Activated CD4-positive, CD25-positive, alpha-beta regulatory T cell treated with anti-CD3 and anti-CD28 coated beads, Interleukin-2, amount 50 U/mL, for 24 hours (primary cell): ENCODE data around the gene MICB.
A peak's percentile ranks its signal among the peaks of the same experiment; 100 is the strongest.
"Not testable (repeated sequence)": the region's sequence is repeated elsewhere in the genome, so short reads cannot be mapped to it uniquely, and the experiment has no call there.

Source experiments
- ATAC-seq, 2 donors: fragments of 150-1000 bp; cut with Tn5 transposase; one replicate each; pipeline ENCODE4 v1.10.0; 2021; ENCODE audit warnings: mild to moderate bottlenecking in 1 of 2, moderate library complexity in 1 of 2

The MICB gene

DNA sequence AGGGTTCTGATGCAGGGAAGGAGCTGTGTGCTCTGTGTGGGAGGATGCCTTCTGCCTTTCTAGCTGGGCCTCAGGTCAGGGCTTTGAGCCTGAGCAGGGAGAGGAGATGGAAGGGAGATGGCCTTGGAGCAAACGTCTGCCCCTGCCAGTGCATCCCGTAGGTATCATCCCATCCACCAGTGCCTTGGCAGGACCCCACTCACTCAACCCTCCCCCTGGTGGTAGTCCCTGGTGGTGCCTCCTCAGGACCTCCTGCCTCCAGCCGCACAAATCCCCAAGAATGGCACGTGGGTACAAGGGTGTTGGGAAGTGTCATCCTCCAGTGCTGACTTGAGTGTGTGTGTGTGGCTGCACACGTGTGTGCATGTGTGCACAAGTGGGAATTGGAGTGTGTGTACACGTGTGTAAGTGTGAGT lies 23.1 kb upstream of the MICB start:
- no peak for ATAC-seq

DNA sequence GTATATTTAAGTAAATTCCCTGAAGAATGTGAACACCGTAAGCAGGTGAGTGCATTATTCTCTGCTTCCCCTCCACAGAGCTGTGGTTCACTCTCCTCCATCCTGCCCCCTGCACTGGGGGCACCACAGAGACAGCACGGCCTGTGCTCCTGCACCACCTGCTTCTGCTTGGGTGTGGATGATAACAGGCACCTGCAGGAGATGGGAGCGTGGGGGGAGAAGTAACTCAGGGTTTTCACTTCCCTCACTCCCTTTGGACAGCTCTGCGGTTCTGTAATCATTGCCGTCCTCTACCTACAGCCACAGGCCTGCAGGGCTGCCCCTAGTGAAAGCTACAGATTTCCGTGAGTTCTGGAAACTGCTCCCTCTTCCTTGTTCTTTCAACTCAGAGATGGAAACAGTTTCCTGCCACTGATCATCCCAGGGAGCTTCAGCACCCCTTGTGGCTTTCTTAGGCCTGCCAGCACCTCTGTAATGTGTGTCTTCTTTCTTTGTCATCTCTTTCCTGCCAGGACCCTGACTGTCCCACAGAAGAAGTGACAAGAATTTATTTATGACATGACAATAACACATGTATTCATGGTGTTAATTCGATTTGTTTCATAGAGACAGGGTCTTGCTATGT lies 21.3 kb upstream of the MICB start:
- ATAC-seq: no peak

DNA sequence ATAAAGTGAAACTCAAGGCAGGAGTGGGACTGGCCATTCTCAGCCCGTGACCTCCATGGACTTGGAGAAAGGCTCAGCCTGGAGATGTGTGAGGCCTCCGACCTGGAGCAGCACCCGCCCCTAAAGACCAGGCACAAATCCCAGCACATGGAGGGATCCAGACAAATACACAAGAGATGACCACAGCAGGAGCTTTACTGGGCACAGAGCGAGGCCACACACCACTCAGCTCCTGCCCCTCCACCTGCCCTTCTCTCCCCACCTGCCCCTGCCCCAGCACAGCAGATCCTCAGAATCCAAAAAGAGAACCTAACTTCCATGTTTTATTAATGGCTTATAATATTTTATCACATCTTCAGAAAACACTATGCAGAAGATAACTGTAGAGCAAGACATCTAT lies 20.4 kb upstream of the MICB start:
- ATAC-seq: no peak

DNA sequence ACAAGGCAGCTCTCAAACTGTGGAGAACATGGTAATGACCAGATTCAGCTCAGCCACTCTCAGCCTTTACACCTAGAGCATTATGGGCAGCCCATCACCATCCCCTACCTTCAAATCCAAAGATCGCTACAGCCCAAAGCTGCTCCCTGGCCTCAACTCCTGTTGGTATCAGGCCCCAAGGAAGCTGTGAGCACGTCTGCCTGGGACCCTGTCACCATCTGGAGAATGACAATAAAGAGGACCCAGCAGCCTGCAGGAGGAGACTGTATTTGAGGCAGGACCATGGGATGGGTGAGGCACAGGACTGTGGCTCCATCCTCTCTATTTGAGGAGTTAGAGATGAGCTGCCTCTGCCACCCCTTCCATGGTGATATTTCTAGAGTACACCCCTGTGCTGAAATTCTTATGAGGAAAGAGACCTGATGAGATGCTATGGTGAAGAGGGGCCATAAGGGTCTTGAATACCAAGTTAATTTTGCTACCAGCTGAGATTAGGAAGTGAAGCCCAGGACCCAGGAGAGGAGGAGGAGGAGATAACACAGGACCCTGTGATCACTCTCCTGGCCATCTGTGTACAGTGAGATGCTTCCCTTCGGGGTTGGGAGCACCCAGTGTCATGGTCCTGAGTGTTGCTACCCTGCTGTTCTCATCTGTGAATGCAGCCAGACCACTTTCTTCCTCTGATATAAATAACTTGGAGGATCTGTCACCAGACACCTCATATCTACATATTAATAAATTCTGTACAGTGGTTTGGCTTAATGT lies 19.6 kb upstream of the MICB start:
- ATAC-seq: no peak

DNA sequence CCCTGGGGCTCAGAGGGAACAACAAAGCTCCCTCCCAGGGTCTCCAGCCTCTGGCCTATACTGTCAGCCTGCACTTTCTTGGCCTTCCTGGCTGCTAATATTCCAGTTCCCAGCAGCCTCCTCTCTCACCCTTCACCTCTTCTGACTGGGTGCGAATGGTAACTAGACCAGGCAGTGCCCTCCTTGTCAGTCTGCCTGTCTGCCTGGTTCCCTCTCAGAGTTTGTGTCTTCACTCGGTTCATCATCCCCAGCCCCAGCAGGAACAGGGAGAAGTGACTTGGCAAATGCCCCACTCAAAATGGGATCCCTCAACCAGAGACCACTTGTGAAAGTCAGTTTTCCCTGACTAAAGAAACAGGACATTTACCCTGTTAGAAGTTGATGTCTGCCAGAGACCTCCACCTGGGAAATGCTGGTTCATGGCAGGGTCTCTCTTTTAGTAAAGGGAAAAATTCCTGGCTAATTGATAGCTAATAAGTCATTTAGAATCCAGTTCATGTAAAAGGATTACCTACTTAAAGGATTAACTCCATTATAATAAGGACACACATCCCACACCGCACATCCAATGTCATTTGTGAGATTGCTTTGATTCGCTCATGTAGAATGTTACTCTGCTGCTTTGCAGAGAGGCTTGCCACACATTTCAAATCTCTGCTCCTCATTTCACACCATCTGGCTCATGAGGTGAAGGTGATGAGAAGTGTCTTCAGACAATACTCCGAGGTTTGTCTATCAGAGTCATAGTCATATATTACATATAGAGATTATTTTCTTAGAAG lies 18.6 kb upstream of the MICB start:
- no peak for ATAC-seq

DNA sequence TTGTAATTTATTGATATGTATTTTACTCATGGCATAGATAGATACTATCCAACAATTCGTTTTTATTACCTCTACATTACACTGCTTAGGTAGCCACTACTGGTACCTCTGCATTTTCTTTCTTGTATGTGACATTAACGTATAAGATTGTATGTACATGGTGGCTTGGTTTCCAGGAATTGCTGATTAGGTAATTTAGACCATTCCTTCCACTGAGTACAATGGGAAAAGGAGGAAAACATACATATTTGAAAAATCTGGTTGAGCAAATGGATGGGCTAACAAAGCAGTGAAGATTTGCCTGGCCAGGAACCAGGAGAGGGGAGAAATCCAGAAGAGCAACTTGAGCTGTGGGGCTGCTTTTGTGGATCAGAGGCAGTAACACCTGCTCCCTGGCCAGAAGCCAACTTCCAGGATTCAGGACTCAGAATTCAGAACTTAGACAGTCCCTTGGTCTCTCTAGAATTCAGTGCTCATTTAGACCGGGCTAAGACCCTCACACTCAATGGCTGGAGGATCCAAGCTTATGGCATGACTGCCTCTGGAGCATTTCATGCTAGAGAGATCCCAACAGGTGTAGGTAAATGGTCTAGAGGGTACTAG lies 17.9 kb upstream of the MICB start:
- no peak for ATAC-seq

DNA sequence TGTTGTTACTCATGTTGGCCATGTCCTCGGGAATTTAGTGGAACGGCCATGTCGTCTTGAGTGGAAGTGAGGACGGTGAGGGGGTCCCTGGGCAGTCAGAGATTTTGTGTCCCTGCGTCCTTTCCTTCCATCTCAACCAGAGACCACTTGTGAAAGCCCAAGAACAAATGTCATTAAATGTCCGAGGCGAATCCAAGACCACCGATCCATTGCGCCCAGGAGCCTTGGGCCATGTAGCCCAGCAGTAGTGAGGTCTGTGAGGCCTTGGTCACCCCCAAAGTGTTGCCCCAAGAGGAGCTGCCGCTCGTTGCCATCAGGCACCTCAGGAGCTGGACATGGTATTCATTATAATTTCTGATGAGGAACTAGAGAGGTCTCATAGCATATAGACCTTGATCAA lies 17.4 kb upstream of the MICB start:
- ATAC-seq: no peak

DNA sequence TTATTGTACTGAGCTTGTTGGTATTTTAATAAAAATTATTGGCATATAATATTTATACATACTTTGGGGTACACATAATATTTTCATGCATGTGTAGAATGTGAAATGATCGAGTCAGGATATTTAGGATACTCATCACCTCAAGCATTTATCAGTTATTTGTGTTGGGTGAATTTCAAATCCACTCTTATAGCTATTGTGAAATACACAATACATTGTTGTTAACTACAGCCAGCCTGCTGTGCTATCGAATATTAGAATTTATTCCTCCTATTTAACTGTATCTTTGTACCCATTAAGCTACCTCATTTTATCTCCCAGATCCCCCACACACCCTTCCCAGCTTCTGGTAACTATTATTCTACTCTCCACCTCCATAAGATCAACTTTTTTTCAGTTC lies 14.6 kb upstream of the MICB start:
- ATAC-seq: no peak

DNA sequence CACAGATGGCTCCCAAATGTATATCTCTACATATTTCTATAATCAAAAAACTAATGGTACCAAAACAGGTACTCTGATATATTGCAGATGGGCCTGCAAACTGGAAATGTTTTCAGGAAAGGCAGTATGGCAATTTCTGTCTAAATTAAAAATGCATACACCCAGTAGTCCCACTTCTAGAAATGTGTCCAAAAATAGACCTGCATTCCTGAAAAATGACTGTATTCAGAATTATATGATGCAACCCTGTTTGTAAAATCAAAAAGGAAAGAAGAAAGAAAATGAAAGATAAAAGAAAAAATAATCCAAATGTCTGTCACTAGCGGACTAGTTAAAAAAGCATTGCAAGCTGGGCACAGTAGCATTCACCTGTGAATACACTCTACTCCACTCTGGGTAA lies 12.9 kb upstream of the MICB start:
- no peak for ATAC-seq

DNA sequence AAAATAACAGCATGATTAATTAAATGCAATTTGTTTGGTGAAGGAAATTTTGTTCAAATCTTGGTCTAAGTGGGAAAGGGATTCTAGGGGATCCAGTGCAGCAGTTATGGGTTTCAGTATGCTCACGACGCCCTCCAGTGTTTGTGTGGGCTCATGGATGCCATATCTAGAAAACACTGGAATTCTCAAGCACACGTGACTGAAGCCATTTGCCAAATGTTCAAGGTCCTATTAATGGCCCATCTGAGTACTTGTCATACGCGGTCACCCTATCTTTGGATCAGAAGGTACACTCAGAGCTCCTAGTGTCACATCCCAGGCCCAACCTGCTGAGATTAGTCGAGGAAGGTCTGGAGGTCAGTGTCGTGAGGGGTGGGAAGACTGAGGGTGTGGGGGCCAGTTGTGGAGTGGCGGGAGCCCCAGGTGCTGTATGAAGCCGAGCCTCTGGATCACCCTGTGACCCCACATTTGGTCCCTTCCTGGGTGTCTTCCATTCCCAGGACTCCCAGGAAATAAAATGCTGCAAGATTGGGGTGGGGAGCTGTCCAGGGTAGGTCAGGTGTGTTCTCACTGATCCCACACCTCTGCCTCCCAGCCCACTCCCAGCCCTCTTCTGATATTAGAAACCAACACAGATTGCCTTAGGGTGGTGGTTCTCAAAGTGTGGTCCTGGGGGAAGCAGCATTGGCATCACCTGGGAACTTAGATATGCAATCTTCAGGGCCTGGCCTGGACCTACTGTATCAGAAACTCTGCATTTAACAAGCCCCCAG lies 11.7 kb upstream of the MICB start:
- not testable (repeated sequence) for ATAC-seq

DNA sequence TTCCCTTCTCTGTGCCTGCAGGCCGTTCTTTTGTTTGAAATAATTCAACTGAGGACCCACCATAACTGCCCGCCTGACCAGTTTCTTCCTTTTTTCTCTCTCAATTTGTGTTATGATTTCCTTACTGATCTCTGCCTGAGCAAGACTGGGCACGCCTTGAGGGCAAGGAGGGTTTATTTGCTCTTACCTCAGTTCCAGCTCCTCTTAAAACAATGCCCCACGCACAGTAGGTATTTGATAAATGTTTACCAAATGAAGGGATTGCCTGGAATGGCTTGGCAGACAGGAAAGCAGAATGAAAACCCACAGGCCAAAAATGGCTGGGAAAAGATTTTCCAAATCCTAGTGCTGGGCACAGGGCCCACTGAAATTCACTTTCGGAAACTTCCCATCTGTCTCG lies 10.3 kb upstream of the MICB start:
- ATAC-seq: not testable (repeated sequence)

DNA sequence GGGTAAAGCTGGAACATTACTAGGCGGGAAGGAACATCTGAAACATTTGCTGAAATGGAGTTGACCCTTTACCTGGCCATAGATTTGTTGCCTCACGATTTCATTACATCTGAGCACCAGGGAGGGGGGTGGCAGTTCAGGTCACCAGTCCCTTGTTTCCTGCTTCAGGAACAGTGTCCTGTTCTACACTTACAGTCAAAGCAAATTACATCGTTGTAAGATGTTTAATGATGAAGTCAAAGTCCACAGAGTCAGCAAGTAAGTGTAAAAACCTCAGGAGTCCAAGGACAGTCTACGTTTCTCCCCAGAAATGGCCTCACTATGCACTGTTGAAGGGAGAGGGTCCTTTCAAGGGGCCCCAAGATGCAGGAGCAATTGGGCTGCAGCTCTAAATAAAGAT lies 8.9 kb upstream of the MICB start:
- no peak for ATAC-seq

DNA sequence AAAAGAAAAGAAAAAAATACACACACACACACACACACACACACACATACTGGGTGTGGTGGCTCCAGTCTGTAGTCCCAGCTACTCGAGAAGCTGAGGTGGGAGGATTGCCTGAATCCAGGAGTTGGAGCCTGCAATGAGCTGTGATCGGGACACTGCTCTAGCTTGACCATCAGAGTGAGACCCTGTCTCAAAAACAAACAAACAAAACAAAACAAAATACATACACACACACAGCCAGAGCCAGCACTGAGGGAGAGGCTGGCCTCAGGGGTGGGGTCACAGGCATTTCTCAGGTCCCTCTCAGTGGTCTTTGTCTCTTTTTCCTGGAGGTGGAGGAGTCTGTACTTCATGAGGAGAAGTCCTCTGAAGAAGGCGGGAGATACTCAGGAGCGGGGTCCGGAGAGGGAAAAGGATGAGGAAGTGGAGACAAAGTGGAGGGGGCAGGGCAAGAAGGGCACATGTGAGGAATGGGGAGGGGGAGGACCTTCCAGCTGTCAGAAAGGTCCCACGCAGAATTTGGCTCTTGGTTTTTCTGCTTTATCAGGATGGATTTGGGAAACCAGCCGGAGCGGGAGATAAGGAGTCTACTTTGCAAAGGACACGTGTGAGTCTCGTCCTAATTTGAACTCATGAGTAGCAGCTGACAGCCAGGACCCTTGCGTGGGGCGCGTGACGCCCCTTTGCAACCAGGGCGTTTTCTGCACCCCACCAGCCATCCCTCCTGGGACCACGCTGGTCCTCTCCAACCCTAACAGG lies 7.7 kb upstream of the MICB start:
- ATAC-seq: no peak

DNA sequence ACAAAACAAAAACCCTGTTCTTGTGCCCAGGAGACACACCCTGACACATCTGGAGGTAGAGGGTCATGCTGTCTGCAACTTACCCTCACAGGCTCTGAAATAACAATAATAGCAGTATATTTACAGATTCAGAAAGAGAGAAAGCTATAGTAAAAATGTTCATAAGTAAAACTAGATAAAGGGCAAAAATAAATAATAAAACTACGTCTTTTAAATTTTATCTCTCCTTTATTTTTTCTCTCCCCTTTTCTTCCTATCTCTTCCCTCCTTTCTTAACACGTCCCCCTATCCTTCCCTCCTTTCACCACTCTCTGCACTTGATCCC lies 4.4 kb upstream of the MICB start:
- not testable (repeated sequence) for ATAC-seq

DNA sequence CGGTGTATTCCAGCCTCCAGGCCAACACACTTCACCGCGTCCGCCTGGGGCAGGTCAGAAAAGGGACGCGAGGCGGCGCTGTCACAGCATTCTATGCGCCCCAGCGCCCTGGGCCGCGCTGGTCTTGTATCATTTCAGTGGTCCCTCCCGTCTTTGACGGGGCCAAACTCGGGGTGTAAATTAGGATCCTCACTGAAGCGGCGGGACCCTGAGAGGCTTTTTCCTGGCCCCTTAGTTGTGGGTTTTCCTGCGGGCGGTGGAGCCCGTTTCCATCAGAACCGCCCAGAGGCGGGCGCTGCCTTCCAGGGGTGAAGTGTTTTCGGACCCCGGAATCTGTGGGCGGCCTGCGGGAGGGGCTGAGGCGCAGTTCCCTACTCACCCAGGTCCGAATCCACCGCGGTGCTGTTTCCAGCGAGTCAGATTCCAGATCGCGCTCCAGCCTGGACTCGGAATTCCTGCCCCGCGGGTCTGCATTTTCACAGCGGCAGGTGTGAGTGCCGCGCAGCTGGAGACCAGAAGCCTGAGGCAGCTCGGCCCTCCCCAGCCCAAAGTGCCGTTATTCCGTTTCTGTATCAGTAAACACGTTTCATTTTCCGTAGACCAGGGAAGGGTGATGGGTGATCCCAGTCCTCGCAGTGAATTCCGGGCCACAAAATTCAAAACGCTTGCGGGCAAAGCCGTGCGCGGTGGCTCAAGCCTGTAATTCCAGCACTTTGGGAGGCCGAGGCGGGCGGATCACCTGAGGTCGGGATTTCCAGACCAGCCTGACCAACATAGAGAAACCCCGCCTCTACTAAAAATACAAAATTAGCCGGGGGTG lies 3.9 kb upstream of the MICB start:
- peak; percentile 53 to 60 for ATAC-seq

DNA sequence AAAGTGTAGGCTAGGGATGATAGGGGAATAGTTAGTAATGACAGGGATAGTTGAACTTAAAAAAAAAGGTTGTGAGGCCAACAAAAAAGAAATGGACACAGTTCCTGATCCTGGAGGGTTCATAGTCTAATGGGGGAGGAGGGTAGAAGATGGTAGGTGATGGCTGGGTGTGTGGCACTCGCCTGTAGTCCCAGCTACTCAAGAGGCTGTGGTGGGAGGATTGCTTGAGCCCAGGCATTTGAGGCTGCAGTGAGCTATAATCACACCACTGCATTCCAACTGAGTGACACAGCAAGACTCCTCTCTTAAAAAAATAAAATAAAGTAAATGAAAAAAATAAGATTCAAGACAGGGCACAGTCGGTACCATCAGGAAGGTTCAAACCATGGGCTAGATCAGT lies 2.4 kb upstream of the MICB start:
- ATAC-seq: no peak

DNA sequence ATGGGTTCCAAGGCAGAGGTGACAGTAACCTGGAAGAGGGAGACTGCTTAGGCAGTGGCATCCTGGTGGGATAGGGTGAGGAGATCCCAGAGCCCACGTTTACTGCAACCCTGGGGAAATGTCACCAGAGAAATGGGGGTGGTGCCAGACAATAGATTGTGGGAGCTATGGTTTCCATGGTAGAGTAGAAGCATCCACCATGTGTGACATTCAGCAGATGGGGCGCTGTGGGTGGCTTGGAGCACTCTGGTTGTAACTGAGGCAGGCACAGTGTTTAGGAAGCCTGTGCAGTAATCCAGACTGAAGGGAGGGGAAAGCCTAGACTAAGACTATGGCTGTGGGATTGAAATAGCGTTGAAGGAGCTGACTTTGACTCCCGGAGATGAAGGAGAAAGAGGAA lies 1.1 kb upstream of the MICB start:
- not testable (repeated sequence) for ATAC-seq

DNA sequence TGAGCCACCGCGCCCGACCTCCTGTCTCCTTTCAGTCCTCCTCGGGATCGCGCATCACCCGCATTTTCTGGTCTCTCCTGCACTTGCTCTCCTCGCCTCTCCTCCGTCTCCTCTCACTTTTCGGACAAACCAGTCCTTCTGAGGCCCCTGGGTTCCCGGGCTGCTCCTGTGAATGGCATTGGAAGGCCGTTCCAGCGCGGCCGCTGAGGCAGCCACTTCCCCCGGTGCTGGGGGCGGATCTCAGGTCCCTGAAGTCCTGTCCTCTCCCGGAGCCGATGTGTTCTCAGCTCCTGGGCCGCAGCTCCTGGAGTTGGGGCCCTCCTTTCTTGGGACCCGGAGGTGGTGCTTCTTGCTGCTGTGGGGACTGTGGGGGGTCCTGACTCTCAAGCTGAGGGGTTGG lies 803 bp downstream of the MICB start:
- ATAC-seq: no peak

DNA sequence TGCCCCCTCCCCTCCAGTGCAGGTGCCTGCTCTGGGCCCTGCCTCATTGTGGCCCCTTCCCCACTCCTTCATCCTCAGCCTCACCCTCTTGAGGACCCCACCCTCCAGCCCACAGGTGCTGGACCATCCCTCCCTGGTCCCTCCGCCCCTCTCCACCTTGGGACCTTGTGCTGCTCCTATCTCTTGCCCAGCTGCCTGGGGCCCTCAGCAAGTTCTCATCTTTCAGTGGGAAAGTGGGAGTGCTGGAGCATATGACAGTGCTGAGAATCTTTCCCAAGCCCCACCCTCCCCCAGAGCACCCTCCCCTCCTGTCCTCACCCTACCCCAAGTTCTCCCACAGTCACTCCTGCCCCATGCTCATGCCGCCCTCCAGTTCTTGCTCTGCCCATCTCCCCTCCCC lies 1.7 kb downstream of the MICB start:
- ATAC-seq: not testable (repeated sequence)

DNA sequence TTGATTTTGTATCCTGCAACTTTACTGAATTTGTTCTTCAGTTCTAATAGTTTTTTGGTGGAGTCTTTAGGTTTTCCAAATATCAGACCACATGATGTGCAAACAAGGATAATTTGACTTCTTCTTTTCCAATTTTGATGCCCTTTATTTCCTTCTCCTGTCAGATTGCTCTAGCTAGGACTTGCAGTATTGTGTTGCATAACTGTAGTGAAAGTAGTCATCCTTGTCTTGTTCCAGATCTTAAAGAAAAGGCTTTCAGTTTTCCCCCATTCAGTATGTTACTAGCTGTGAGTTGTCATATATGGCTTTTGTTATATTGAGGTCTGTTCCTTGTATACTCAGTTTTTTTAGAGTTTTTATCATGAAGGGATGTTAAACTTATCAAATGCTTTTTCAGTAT lies 4.6 kb downstream of the MICB start:
- ATAC-seq: no peak

DNA sequence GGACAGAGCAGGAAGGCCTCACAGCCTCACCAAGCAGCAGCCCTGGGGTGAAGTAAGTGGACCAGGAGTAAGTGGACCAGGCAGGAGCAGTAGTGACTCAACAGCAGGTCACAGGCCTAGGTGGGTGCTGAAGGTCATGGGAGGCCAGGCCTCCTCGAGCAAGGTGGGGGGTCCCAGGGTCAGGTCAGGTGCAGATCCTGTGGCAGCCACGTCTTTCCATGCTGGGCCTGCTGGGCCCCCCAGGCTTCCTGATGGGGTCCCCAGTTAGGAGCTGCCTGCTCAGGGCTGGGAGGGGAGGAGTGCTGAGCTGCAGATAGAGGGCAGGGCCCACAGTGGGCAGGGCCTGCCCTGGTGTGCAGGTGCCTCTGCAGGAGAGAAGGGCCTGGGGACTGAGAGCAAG lies 11.1 kb downstream of the MICB start:
- ATAC-seq: not testable (repeated sequence)
